ENCODE results near the gene WNT3. TPM values are rescaled to one million over a fixed set of nuclear protein-coding genes. Genes with fewer than 3 reads are reported as not detected.
A peak's percentile ranks its signal among the peaks of the same experiment; 100 is the strongest.

The WNT3 gene
- total and polyA plus RNA-seq, 10 of the 15 experiments (the other 5 are each of a cell fraction or from before 2014, with no cell fraction given), result 0.01 to 0.03 TPM; not detected in 8

DNA sequence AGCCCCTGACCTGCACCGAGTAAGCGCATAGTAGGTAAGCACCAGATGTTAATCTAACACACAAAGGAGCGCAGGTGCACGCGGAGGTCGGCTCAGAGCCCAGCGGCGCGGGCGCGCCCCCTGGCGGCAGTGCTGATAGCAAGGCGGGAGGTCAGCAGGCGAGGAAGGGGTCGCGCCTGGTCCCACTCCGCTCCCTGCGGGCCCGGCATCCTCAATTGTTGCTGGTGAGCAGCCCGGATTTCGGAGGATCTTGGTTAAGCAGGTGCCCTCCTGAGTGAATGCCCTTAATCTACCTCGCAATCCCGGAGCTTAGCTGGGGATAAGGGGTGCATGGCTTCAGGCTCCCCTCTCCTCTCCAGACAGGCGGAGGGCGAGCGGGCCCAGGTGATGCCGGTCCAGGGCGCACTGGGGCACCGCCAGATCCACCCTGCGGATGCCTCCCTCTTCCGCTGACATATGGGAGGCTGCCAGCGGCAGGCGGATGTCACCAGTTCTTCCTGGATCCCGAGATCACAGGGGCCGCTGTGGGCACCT is 4.0 kb upstream of the WNT3 start (continued):
- TF ChIP-seq, protein P1, sequence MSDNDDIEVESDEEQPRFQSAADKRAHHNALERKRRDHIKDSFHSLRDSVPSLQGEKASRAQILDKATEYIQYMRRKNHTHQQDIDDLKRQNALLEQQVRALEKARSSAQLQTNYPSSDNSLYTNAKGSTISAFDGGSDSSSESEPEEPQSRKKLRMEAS (IDR thresholded peaks at IDR 0.05; ENCODE audit: low read depth, low read length), result no peak
- TF ChIP-seq TCF7 (IDR thresholded peaks at IDR 0.05; ENCODE audit: borderline replicate concordance), result no peak
- TF ChIP-seq, protein P2, sequence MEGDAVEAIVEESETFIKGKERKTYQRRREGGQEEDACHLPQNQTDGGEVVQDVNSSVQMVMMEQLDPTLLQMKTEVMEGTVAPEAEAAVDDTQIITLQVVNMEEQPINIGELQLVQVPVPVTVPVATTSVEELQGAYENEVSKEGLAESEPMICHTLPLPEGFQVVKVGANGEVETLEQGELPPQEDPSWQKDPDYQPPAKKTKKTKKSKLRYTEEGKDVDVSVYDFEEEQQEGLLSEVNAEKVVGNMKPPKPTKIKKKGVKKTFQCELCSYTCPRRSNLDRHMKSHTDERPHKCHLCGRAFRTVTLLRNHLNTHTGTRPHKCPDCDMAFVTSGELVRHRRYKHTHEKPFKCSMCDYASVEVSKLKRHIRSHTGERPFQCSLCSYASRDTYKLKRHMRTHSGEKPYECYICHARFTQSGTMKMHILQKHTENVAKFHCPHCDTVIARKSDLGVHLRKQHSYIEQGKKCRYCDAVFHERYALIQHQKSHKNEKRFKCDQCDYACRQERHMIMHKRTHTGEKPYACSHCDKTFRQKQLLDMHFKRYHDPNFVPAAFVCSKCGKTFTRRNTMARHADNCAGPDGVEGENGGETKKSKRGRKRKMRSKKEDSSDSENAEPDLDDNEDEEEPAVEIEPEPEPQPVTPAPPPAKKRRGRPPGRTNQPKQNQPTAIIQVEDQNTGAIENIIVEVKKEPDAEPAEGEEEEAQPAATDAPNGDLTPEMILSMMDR (IDR thresholded peaks at IDR 0.05 in 2 of 3, conservative IDR thresholded peaks at IDR 0.05 in 1 of 3; ENCODE audit: control insufficient read depth in 2 of 3, extremely low read depth in 1 of 3, insufficient read depth in 1 of 3, low read depth in 3 of 3, low read length in 3 of 3), result peak; percentile 61 to 88 (median 69)
- no peak for TF ChIP-seq NFXL1 (IDR thresholded peaks at IDR 0.05; ENCODE audit: borderline replicate concordance)
- no peak for TF ChIP-seq SUPT20H (IDR thresholded peaks at IDR 0.05; ENCODE audit: borderline replicate concordance, control insufficient read depth, low read depth, low read length)
- no peak for TF ChIP-seq EP300 (IDR thresholded peaks at IDR 0.05; ENCODE audit: borderline replicate concordance in 1 of 2, control insufficient read depth in 1 of 2, low read depth in 2 of 2, low read length in 2 of 2)
- no peak for TF ChIP-seq POLR2AphosphoS2 (IDR thresholded peaks at IDR 0.05; ENCODE audit: low read depth, low read length)
- no peak for TF ChIP-seq STAT1 (conservative IDR thresholded peaks at IDR 0.05)
- TF ChIP-seq RAD21 (IDR thresholded peaks at IDR 0.05; ENCODE audit: insufficient read depth, low read depth, low read length), result peak; percentile 38
- TF ChIP-seq, protein P3, sequence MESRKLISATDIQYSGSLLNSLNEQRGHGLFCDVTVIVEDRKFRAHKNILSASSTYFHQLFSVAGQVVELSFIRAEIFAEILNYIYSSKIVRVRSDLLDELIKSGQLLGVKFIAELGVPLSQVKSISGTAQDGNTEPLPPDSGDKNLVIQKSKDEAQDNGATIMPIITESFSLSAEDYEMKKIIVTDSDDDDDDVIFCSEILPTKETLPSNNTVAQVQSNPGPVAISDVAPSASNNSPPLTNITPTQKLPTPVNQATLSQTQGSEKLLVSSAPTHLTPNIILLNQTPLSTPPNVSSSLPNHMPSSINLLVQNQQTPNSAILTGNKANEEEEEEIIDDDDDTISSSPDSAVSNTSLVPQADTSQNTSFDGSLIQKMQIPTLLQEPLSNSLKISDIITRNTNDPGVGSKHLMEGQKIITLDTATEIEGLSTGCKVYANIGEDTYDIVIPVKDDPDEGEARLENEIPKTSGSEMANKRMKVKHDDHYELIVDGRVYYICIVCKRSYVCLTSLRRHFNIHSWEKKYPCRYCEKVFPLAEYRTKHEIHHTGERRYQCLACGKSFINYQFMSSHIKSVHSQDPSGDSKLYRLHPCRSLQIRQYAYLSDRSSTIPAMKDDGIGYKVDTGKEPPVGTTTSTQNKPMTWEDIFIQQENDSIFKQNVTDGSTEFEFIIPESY (IDR thresholded peaks at IDR 0.05), result no peak
- TF ChIP-seq, protein P4, sequence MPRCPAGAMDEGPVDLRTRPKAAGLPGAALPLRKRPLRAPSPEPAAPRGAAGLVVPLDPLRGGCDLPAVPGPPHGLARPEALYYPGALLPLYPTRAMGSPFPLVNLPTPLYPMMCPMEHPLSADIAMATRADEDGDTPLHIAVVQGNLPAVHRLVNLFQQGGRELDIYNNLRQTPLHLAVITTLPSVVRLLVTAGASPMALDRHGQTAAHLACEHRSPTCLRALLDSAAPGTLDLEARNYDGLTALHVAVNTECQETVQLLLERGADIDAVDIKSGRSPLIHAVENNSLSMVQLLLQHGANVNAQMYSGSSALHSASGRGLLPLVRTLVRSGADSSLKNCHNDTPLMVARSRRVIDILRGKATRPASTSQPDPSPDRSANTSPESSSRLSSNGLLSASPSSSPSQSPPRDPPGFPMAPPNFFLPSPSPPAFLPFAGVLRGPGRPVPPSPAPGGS (IDR thresholded peaks at IDR 0.05; ENCODE audit: borderline replicate concordance, insufficient read depth, low read depth, low read length, poor library complexity, severe bottlenecking), result no peak
- no peak for TF ChIP-seq MTA2 (IDR thresholded peaks at IDR 0.05; ENCODE audit: low read depth)
- TF ChIP-seq FOXM1 (IDR thresholded peaks at IDR 0.05; ENCODE audit: low read depth, low read length), result 0 out of 2 replicates have a peak, but pooled peaks have one; percentile 27
- peak; percentile 65 for TF ChIP-seq NR2F1 (conservative IDR thresholded peaks at IDR 0.05)
- TF ChIP-seq RFX5 (IDR thresholded peaks at IDR 0.05; ENCODE audit: low read depth, low read length), result no peak

All from GM12878 (cell line).